H9 (cell line): ENCODE results near the gene CHAF1B. TPM values are rescaled to one million over a fixed set of nuclear protein-coding genes. Genes with fewer than 3 reads are reported as not detected.
A peak's percentile ranks its signal among the peaks of the same experiment; 100 is the strongest.

Experiments
- DNase-seq: peaks from one replicate; pipeline ENCODE4 v3.0.0-alpha.2; 2017
- H2AFZ ChIP-seq: one replicate; pipeline ENCODE4 v1.6.1; 2013; ENCODE audit warnings: mild to moderate bottlenecking, low read length, control low read depth, moderate library complexity
- H2AK5ac ChIP-seq: 2 replicates; pipeline ENCODE4 v1.6.1; 2013; ENCODE audit warnings: low read length, control low read depth, mixed read lengths; ENCODE audit not compliant: insufficient read length
- H2BK120ac ChIP-seq: one replicate; pipeline ENCODE4 v1.6.1; 2013; ENCODE audit warnings: low read depth, mild to moderate bottlenecking, low read length, control low read depth, inconsistent platforms; ENCODE audit not compliant: poor library complexity, severe bottlenecking
- H2BK12ac ChIP-seq: 2 replicates; pipeline ENCODE4 v1.6.1; 2013; ENCODE audit warnings: low read length, control low read depth, mixed read lengths, low read depth; ENCODE audit not compliant: insufficient read length
- H2BK15ac ChIP-seq: 2 replicates; pipeline ENCODE4 v1.6.1; 2013; ENCODE audit warnings: low read depth, low read length, control low read depth
- H2BK20ac ChIP-seq: one replicate; pipeline ENCODE4 v1.6.1; 2013; ENCODE audit warnings: low read depth, mild to moderate bottlenecking, low read length, control low read depth, inconsistent platforms; ENCODE audit not compliant: poor library complexity, severe bottlenecking
- H2BK5ac ChIP-seq: 2 replicates; pipeline ENCODE4 v1.6.1; 2013; ENCODE audit warnings: low read length, control low read depth, mixed read lengths; ENCODE audit not compliant: insufficient read length
- H3K14ac ChIP-seq: 2 replicates; pipeline ENCODE4 v1.6.1; 2013; ENCODE audit warnings: low read length, control low read depth; ENCODE audit not compliant: insufficient read depth
- H3K18ac ChIP-seq: 2 replicates; pipeline ENCODE4 v1.6.1; 2013; ENCODE audit warnings: low read depth, mild to moderate bottlenecking, mixed read lengths, low read length, control low read depth; ENCODE audit not compliant: insufficient read length
- H3K23ac ChIP-seq: 2 replicates; pipeline ENCODE4 v1.6.1; 2013; ENCODE audit warnings: low read length, control low read depth, mixed read lengths, low read depth; ENCODE audit not compliant: insufficient read length
- H3K23me2 ChIP-seq: 2 replicates; pipeline ENCODE4 v1.6.1; 2013; ENCODE audit warnings: low read depth, mild to moderate bottlenecking, mixed read lengths, low read length, control low read depth; ENCODE audit not compliant: insufficient read length, poor library complexity, severe bottlenecking
- H3K27ac ChIP-seq: 2 replicates; pipeline ENCODE4 v1.5.1; 2013; ENCODE audit warnings: low read length, control low read depth, mixed read lengths, low read depth; ENCODE audit not compliant: insufficient read length
- H3K27me3 ChIP-seq: 2 replicates; pipeline ENCODE4 v1.6.1; 2013; ENCODE audit warnings: low read length, control low read depth, inconsistent platforms; ENCODE audit not compliant: insufficient read depth
- H3K4ac ChIP-seq: 2 replicates; pipeline ENCODE4 v1.6.1; 2013; ENCODE audit warnings: low read depth, mild to moderate bottlenecking, control low read depth, inconsistent platforms, low read length, moderate library complexity
- H3K4me1 ChIP-seq: 2 replicates; pipeline ENCODE4 v1.6.1; 2013; ENCODE audit warnings: low read length, control low read depth, inconsistent platforms; ENCODE audit not compliant: insufficient read depth
- H3K4me2 ChIP-seq: 2 replicates; pipeline ENCODE4 v1.6.1; 2013; ENCODE audit warnings: low read length, control low read depth, mixed read lengths; ENCODE audit not compliant: insufficient read length, insufficient read depth
- H3K56ac ChIP-seq: 2 replicates; pipeline ENCODE4 v1.6.1; 2013; ENCODE audit warnings: low read depth, mild to moderate bottlenecking, mixed read lengths, low read length, control low read depth; ENCODE audit not compliant: insufficient read length
- H3K79me1 ChIP-seq: 2 replicates; pipeline ENCODE4 v1.6.1; 2013; ENCODE audit warnings: low read depth, mild to moderate bottlenecking, moderate library complexity, low read length, control low read depth, inconsistent platforms; ENCODE audit not compliant: insufficient read depth, poor library complexity, severe bottlenecking
- H3K79me2 ChIP-seq: 2 replicates; pipeline ENCODE4 v1.6.1; 2013; ENCODE audit warnings: low read length, control low read depth, inconsistent platforms; ENCODE audit not compliant: insufficient read depth
- H3K9ac ChIP-seq: 2 replicates; pipeline ENCODE4 v1.6.1; 2013; ENCODE audit warnings: low read length, control low read depth, mixed read lengths; ENCODE audit not compliant: insufficient read length; ENCODE audit errors: extremely low read depth
- H3K9me3 ChIP-seq: one replicate; pipeline ENCODE4 v1.6.1; 2013; ENCODE audit warnings: low read depth, low read length, inconsistent platforms; ENCODE audit not compliant: control insufficient read depth
- H3T11ph ChIP-seq: one replicate; pipeline ENCODE4 v1.6.1; 2013; ENCODE audit warnings: mild to moderate bottlenecking, low read length, control low read depth, inconsistent platforms
- H4K20me1 ChIP-seq: one replicate; pipeline ENCODE4 v1.6.1; 2013; ENCODE audit not compliant: control insufficient read depth, insufficient read length, insufficient read depth
- H4K5ac ChIP-seq: 2 replicates; pipeline ENCODE4 v1.6.1; 2013; ENCODE audit warnings: low read depth, mild to moderate bottlenecking, mixed read lengths, low read length, control low read depth; ENCODE audit not compliant: insufficient read length
- H4K8ac ChIP-seq: replicated peaks from 2 replicates; pipeline ENCODE4 v1.6.1; 2013; ENCODE audit warnings: low read length, control low read depth, mixed read lengths, low read depth; ENCODE audit not compliant: insufficient read length
- H4K91ac ChIP-seq: 2 replicates; pipeline ENCODE4 v1.6.1; 2013; ENCODE audit warnings: low read depth, mild to moderate bottlenecking, moderate library complexity, mixed read lengths, low read length, control low read depth; ENCODE audit not compliant: insufficient read length
- H3K27ac Mint-ChIP-seq, 3 experiments: 2 replicates in 2 of 3; 3 replicates in 1 of 3; pipeline ENCODE4 v1.8.0; 2020 to 2021; ENCODE audit warnings: mixed read lengths in 3 of 3, mild to moderate bottlenecking in 1 of 3, moderate library complexity in 1 of 3
- H3K27me3 Mint-ChIP-seq: 2 replicates; pipeline ENCODE4 v1.8.0; 2021; ENCODE audit warnings: low read depth, mild to moderate bottlenecking, moderate library complexity, mixed read lengths
- H3K36me3 Mint-ChIP-seq, 3 experiments: 2 replicates in 2 of 3; 3 replicates in 1 of 3; pipeline ENCODE4 v1.8.0; 2020 to 2021; ENCODE audit warnings: low read depth in 3 of 3, mixed read lengths in 3 of 3; ENCODE audit not compliant: insufficient read depth in 1 of 3
- H3K4me1 Mint-ChIP-seq, 2 experiments: 2 replicates each; pipeline ENCODE4 v1.8.0; 2020; ENCODE audit warnings: mixed read lengths in 2 of 2
- H3K4me3 Mint-ChIP-seq, 2 experiments: 2 replicates in 1 of 2; 3 replicates in 1 of 2; pipeline ENCODE4 v1.8.0; 2020 to 2021; ENCODE audit warnings: mild to moderate bottlenecking in 2 of 2, mixed read lengths in 2 of 2, moderate library complexity in 1 of 2
- H3K9me3 Mint-ChIP-seq, 2 experiments: 2 replicates in 1 of 2; 3 replicates in 1 of 2; pipeline ENCODE4 v1.8.0; 2020; ENCODE audit warnings: mild to moderate bottlenecking in 2 of 2, mixed read lengths in 2 of 2, moderate library complexity in 1 of 2
- CTCF ChIP-seq: fragments of 200-600 bp; sonication (generic); conservative IDR thresholded peaks from 3 replicates; pipeline ENCODE4 v1.8.0; 2021; ENCODE audit warnings: antibody characterized with exemption, mild to moderate bottlenecking
- WGBS: extraction: QIAGEN DNeasy Blood & Tissue Kit; methylation state at CpG from one replicate; pipeline ENCODE4 v1.1.7; 2013; ENCODE audit warnings: missing lambda C conversion rate, low lambda C conversion rate, mixed read lengths; ENCODE audit not compliant: insufficient read length; ENCODE audit errors: extremely low coverage; 5-methylcytosine and 5-hydroxymethylcytosine counted together
- total RNA-seq: library from RNA; stranded (reverse); gene quantifications from 2 replicates; pipeline ENCODE4 v1.2.1, GENCODE V29; 2021

Gene CHAF1B
- total RNA-seq, 1 experiment from 2014 or later: 19.3 TPM

DNA sequence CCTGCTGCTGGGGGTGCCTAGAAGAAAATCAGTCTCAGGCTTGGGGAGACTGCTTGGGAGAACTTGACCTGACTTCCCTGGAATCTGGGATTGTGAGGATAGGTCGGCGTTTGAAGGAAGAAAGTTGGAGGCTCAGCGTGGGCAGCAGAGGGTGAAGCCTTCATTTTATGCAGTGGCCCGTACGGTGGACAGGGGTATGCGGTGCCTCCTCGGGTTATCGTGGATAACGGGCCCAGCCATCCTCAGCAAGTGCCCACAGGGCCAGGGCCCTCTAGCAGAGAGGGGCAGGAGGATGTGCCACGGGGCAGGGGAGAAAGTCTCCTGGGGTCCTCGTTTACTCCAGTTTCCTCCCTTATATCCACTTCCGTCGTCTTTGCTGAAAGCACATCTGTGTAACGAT, 34.0 kb downstream of the CHAF1B start:
- Histone ChIP-seq H3K23me2 (no peaks in the 10 kb centered on the region), H2BK20ac (no peak overlapping the region), H4K5ac (no peak overlapping the region), H4K8ac (no peak overlapping the region), H3K4ac (no peak overlapping the region), H2AK5ac (no peak overlapping the region), H2BK120ac (no peak overlapping the region), H3K9ac (no peak overlapping the region), H3K4me1 (no peaks in the 10 kb centered on the region), H3K18ac (no peak overlapping the region), H2AFZ (no peak overlapping the region), H3T11ph (no peak overlapping the region), H3K23ac (no peak overlapping the region), H3K27ac (no peak overlapping the region), H3K56ac (no peak overlapping the region), H3K4me2 (no peak overlapping the region), H3K27me3 (no peaks in the 10 kb centered on the region), H3K79me2 (no peaks in the 10 kb centered on the region), H4K20me1 (no peaks in the 10 kb centered on the region), H2BK15ac (no peak overlapping the region), H3K79me1 (no peaks in the 10 kb centered on the region), H3K14ac (no peak overlapping the region), H2BK5ac (no peak overlapping the region), H3K9me3 (no peaks in the 10 kb centered on the region), H2BK12ac (no peak overlapping the region), H4K91ac (no peak overlapping the region)
- no peak overlapping the region for H3K4me3 Mint-ChIP-seq
- peak overlapping the region in 1 of 3 experiments; percentile 70; a peak in 2 of 7 replicates for H3K27ac Mint-ChIP-seq
- H3K4me1 Mint-ChIP-seq: peaks cover 17 to 28% of the 10 kb centered on the region in 2 experiments
- DNase-seq: no peak
- no peaks in the 10 kb centered on the region for H3K9me3 Mint-ChIP-seq
- H3K36me3 Mint-ChIP-seq: peaks cover 19 to 34% (median 30%) of the 10 kb centered on the region in 3 experiments
- TF ChIP-seq CTCF: no peak
- WGBS: no CpG with 5 or more reads among the region's 14 CpGs
- H3K27me3 Mint-ChIP-seq: no peaks in the 10 kb centered on the region
